Fibroblast of lung (primary cell): ENCODE measurements around the gene GSE1. TPM values are rescaled to one million over a fixed set of nuclear protein-coding genes. Genes with fewer than 3 reads are reported as not detected.

Experiments used
- DNase-seq, 2 donors: peaks; one replicate each; pipeline versions ENCODE4 v3.0.0 to v3.0.0-alpha.2; 2010; ENCODE audit warnings: low read depth in 2 of 2
- H2AFZ ChIP-seq: 2 replicates; pipeline ENCODE4 v1.5.1; 2012; ENCODE audit warnings: low read length, control low read depth, inconsistent platforms
- H3K27ac ChIP-seq: 2 replicates; pipeline ENCODE4 v1.5.1; 2011; ENCODE audit warnings: low read length, control low read depth; ENCODE audit not compliant: insufficient read depth
- H3K27me3 ChIP-seq: 2 replicates; pipeline ENCODE4 v1.5.1; 2011; ENCODE audit warnings: mild to moderate bottlenecking, low read length; ENCODE audit not compliant: control insufficient read depth, insufficient read depth
- H3K36me3 ChIP-seq: 2 replicates; pipeline ENCODE4 v1.5.1; 2011; ENCODE audit warnings: low read length; ENCODE audit not compliant: control insufficient read depth, insufficient read depth
- H3K4me1 ChIP-seq: 2 replicates; pipeline ENCODE4 v1.5.1; 2011; ENCODE audit warnings: low read length; ENCODE audit not compliant: control insufficient read depth, insufficient read depth; ENCODE audit errors: extremely low read depth
- H3K4me2 ChIP-seq: 2 replicates; pipeline ENCODE4 v1.5.1; 2011; ENCODE audit warnings: low read length, control low read depth; ENCODE audit not compliant: insufficient read depth; ENCODE audit errors: extremely low read depth
- H3K4me3 ChIP-seq, 4 experiments: fragments of 200-600 bp in 1 of 4; sonication (generic) in 1 of 4; replicated peaks in 1 of 4; 2 replicates each; pipeline ENCODE4 v1.5.1; 2011 to 2016; ENCODE audit warnings: low read length in 4 of 4, low read depth in 3 of 4, mild to moderate bottlenecking in 3 of 4, control low read depth in 2 of 4, inconsistent platforms in 1 of 4, mixed read lengths in 1 of 4; ENCODE audit not compliant: insufficient read depth in 1 of 4; ENCODE audit errors: control extremely low read depth in 1 of 4
- H3K79me2 ChIP-seq: 2 replicates; pipeline ENCODE4 v1.5.1; 2012; ENCODE audit warnings: mild to moderate bottlenecking, low read length, inconsistent platforms; ENCODE audit not compliant: control insufficient read depth, insufficient read depth
- H3K9ac ChIP-seq: 2 replicates; pipeline ENCODE4 v1.5.1; 2011; ENCODE audit warnings: mild to moderate bottlenecking, low read length, control low read depth; ENCODE audit not compliant: insufficient read depth
- H3K9me3 ChIP-seq: 2 replicates; pipeline ENCODE4 v1.5.1; 2012; ENCODE audit warnings: low read depth, low read length; ENCODE audit not compliant: control insufficient read depth, insufficient read depth
- H4K20me1 ChIP-seq: 2 replicates; pipeline ENCODE4 v1.5.1; 2011; ENCODE audit warnings: low read length; ENCODE audit not compliant: control insufficient read depth, insufficient read depth; ENCODE audit errors: extremely low read depth
- CTCF ChIP-seq, 2 donors: IDR thresholded peaks in 1 of 2; conservative IDR thresholded peaks in 1 of 2; 1 replicate in 1 of 2; 2 replicates in 1 of 2; pipeline ENCODE4 v1.5.1; 2011 to 2012; ENCODE audit warnings: low read length in 2 of 2, control low read depth in 1 of 2, inconsistent platforms in 1 of 2, low read depth in 1 of 2, mild to moderate bottlenecking in 1 of 2
- EZH2 ChIP-seq: IDR thresholded peaks from 2 replicates; pipeline ENCODE4 v1.5.1; 2012; ENCODE audit warnings: low read length, control low read depth, mild to moderate bottlenecking; ENCODE audit errors: missing control alignments
- polyA plus RNA-seq, 2 donors: library from polyadenylated mRNA; depleted of rRNA in 1 of 2; stranded (reverse) in 1 of 2; unstranded in 1 of 2; fragments of >200 nt; gene quantifications; 2 replicates each; pipeline ENCODE4 v1.2.1, GENCODE V29; 2011 to 2012; ENCODE audit warnings: missing spikeins in 1 of 2
- total RNA-seq: library from RNA; depleted of rRNA; stranded (reverse); fragments of >200 nt; gene quantifications from 2 replicates; pipeline ENCODE4 v1.2.1, GENCODE V29; 2014

GSE1 gene
- total and polyA plus RNA-seq, 2 donors (not counting 1 experiment from before 2014, with no cell fraction given), result 11.0 to 35.7 TPM

- no peak for TF ChIP-seq CTCF (conservative IDR thresholded peaks at IDR 0.05 in 1 of 2, IDR thresholded peaks at IDR 0.05 in 1 of 2; ENCODE audit: low read depth in 1 of 2, low read length in 2 of 2)
- no peak for TF ChIP-seq EZH2
- no peak overlapping the region for H3K27ac ChIP-seq
- no peak overlapping the region for H2AFZ ChIP-seq
- DNase-seq, result no peak
- no peaks in the 10 kb centered on the region for H3K9me3 ChIP-seq
- H3K4me3 ChIP-seq, result no peak overlapping the region
- no peaks in the 10 kb centered on the region for H4K20me1 ChIP-seq
- no peak overlapping the region for H3K9ac ChIP-seq
- no peak overlapping the region for H3K4me2 ChIP-seq
- H3K36me3 ChIP-seq, result no peaks in the 10 kb centered on the region
- peaks cover 14% of the 10 kb centered on the region for H3K27me3 ChIP-seq
- no peaks in the 10 kb centered on the region for H3K79me2 ChIP-seq
- no peaks in the 10 kb centered on the region for H3K4me1 ChIP-seq
Measured at GRCh38 chr16:85698935-85699558, 85.9 kb downstream of the GSE1 start.

GRCh38 chr16:85699628-85700027 lies 86.5 kb downstream of the GSE1 start:
- Histone ChIP-seq H2AFZ (no peak overlapping the region), H3K4me3 (no peak overlapping the region), H3K4me1 (no peaks in the 10 kb centered on the region), H3K4me2 (no peak overlapping the region), H3K79me2 (no peaks in the 10 kb centered on the region), H3K27ac (no peak overlapping the region), H3K27me3 (peaks cover 14% of the 10 kb centered on the region), H3K9ac (no peak overlapping the region), H4K20me1 (no peaks in the 10 kb centered on the region), H3K36me3 (no peaks in the 10 kb centered on the region), H3K9me3 (no peaks in the 10 kb centered on the region)
- no peak for TF ChIP-seq CTCF (conservative IDR thresholded peaks at IDR 0.05 in 1 of 2, IDR thresholded peaks at IDR 0.05 in 1 of 2; ENCODE audit: low read depth in 1 of 2, low read length in 2 of 2)
- no peak for TF ChIP-seq EZH2
- DNase-seq, result peak; percentile 18 to 57

GRCh38 chr16:85704011-85704410 lies 90.9 kb downstream of the GSE1 start:
- H2AFZ ChIP-seq, result no peak overlapping the region
- TF ChIP-seq EZH2, result no peak
- no peak for TF ChIP-seq CTCF (conservative IDR thresholded peaks at IDR 0.05 in 1 of 2, IDR thresholded peaks at IDR 0.05 in 1 of 2; ENCODE audit: low read depth in 1 of 2, low read length in 2 of 2)

More at GRCh38 chr16:85704011-85704410, 90.9 kb downstream of the GSE1 start:
- Histone ChIP-seq H3K4me1 (no peaks in the 10 kb centered on the region), H3K9ac (no peak overlapping the region), H3K79me2 (no peaks in the 10 kb centered on the region), H3K27ac (no peak overlapping the region), H3K27me3 (no peaks in the 10 kb centered on the region), H3K36me3 (no peaks in the 10 kb centered on the region), H3K9me3 (no peaks in the 10 kb centered on the region), H3K4me3 (no peak overlapping the region), H4K20me1 (no peaks in the 10 kb centered on the region), H3K4me2 (no peak overlapping the region)
- no peak for DNase-seq
